Limb (tissue), 2 donors: ENCODE measurements around the gene RBMS3.
"Not testable (repeated sequence)": the region's sequence is repeated elsewhere in the genome, so short reads cannot be mapped to it uniquely, and the experiment has no call there.

Source experiments
- DNase-seq, 2 donors: peaks; one replicate each; pipeline ENCODE4 v3.0.0-alpha.2; 2016; ENCODE audit errors: extremely low spot score in 2 of 2

Gene RBMS3

DNA sequence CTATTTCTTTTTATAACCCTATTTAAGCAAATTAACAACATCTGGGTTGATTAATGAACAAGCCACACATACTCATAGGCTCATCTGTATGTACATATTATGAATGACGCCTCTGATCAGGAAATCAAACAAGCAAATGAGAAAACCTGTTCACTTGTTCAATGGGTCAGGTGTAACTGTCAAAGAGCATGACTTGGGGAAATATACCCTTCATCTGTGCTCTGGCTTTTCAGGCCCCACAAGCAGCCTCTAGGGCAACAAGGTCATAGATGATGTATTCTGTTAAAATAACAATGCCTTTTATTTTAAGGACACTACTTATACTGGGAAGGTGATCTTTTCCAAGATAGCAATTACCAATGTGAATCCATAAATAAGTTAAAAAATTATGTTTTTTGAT, 102.0 kb downstream of the RBMS3 start:
- no peak for DNase-seq

DNA sequence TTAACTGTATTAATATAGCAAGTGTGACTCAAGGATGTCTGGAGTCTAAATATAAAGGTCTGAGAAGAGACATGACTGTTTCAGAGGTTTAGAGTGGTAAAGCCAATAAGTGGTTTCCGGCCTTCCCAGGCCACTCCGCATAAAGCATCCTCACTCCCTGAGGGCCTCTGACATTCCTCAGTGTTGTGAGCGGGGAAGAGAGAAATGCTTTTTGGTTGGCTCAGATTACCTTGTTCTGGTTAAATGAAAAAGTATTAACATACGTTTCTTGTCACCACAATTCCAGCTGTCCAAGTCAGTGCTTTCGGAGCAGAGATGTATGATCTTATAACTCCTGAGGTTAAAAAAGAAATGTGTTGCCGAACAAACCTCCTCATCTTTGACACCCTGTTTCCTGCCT, 103.8 kb downstream of the RBMS3 start:
- DNase-seq = peak; percentile 40 to 75

DNA sequence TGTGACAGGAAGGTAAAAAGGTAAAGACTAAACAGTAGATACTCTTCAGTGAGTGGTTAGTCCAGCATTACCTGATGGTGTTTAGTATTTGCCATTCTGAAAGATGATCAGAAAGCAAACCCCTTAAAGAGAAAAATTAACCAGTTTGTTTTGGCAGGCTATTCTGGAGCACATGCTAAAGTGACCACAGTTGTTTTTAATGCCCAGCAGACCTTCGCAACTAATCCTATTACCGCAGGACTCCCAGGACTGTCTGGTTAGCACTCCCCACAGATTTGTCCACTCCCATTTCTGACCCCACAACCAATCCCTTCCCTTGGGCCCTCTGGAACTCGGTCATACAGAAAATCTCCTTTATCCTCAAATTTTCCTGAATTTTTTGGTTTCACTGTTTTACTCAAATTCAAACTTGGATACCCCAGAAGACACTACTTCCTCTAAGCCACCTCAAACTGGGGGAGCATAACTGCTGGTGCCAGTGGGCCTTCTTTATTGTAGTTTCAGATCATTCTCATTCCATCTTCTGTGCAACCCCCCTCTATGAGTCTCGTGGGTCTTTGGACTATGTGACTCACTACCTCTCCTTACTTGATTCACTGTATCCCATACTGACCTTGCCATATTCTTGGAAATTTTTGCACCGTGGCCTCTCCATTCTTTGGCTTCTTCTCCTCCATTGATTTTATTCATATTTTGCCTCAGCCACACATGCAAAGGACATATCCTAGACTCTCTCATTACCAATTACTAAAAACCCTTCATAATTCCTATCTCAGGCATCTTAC, 104.4 kb downstream of the RBMS3 start:
- DNase-seq = no peak

DNA sequence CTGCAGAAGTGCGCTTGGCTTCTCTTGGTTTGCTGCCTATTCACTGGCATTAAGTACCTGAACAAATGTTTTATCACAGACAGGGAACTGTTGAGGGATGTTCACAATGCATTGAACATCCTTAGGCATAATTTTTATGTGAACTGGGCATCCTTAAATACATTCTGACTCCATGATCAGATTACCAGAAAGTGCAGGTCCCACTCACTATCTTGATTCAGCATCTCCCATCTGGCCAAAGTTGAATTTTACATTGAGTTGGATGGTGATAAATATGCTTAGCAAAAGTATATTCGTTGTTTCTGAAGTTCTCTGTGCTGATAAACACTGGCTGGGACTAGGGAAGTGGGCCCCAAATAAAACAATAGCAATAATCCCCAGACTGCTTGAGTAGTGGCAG, 108.5 kb downstream of the RBMS3 start:
- DNase-seq = no peak

DNA sequence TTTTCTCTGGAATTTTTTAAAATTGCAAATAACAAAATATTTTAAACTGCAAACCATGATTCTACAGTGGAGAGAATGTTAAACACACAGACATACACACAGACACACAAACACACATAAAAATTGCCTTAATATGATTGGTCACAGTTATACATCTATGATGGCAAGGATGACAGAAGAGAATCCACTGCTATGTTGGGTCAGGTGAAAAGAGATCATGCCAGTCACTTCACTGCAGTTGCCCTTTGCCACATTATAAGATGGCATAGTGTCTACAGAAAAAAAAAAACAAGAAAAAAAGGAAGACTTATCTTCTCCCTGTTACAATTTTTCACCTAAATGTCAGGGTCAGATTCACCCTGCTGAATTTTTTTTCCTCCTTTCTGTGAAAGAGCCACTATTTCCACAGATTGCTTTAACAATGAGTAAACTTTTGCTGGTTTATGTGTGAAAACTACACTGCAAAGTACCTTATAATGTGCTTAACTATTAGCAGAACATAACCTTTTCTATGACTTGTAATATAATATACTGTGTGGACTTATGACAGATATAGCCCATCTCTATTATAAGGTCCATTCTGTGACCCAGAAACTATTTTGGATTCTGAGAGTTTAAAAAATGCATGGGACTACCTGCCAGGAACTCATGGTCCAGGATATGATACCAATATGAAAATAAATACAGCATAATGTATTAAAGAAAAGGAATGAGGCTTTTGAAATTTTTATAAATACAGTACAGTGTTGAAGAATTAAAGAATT, 111.9 kb downstream of the RBMS3 start:
- DNase-seq = no peak

DNA sequence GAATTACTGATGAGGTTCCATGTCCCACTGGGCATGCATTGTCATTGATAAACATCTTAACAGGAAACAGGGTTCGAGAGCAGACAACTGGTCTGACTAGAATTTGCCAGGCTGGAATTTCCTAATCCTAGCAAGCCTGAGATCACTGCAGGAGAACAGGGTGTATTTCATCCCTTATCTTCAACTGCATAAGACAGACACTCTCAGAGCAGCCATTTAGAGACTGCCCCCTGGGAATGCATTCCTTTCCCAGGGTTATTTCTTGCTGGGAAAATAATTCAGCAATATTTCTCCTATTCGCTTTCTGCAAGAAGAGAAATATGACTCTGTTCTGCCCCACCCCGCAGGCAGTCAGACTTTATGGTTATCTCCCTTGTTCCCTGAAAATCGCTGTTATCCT, 113.1 kb downstream of the RBMS3 start:
- not testable (repeated sequence) for DNase-seq

DNA sequence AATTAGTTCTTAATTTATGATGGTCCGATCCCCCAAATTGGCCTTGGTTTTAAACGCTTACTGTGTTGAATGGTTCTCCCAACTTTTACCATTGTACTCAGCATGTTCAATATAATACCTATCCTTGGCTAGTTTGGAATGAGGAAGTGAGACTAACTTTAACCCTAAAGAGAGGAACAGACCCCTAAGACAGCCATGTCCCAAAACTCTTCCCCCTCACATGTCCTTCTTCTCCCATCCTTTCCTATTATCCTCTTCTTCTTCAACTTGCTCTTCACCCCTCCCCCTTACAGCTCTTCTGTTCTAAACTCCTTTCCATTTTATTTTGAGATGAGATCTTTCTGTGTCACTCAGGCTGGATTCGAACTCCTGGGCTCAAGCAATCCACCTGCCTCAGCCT, 116.5 kb downstream of the RBMS3 start:
- DNase-seq = no peak

DNA sequence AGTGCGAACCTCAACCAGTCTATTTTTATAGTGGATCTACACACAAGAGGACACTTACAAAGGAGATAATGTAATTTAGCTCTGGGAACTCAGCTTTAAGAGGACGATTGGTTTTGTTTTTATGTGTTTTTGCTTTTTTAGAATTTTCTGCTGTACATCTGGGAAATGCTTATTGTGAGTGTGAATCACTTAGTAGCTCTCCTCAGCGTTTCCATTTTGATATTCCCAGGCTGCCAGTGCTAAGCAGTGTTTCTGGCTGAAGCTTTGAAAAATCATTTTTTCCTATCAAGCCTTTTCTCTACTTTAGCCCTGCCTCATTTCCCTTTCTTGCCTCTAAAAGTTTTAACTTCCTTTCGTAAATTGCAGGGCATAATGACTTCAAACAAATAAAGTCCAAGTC, 117.9 kb downstream of the RBMS3 start:
- DNase-seq = no peak

DNA sequence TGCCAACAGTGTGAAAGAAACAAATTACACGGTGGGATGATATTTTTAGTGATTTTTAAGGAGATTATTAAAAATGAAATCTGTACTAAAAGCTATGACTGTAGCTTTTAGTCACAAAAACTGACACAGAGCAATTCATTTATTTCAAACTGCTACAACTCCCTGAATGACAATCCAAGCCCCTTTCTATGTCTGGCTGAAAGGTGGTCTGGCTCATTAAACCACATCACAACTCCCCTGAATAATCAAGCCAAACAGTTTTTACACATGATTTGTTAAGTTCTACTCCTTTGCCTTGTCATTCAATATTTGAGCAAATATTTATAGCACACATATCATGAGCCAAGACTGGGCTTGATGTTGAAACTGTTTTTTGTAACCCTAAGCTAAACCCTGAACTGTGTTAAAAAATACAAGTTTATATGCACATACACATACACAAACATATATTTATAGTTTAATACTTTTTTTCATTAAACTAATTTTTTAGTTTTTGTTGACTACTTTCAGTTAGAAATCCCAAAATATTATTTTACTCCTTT, 125.5 kb downstream of the RBMS3 start:
- no peak for DNase-seq

DNA sequence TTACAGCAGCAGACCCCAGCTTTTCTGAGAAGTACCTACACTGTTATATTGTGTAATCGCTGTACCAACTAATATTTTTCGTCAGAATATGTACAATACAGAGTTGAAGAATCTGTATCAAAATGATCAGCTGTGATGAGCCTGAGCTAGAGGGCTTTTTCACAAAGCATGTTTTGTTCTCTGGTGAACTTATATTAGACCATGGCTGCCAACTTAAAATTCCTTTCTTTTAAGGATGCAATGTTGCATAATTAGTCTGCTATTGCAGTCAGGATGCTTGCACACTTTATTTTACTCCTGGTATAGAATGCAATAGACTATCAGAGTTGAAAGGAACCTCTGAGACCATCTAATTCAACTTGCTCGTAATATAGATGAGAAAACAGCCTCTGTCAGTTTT, 127.8 kb downstream of the RBMS3 start:
- DNase-seq = no peak

DNA sequence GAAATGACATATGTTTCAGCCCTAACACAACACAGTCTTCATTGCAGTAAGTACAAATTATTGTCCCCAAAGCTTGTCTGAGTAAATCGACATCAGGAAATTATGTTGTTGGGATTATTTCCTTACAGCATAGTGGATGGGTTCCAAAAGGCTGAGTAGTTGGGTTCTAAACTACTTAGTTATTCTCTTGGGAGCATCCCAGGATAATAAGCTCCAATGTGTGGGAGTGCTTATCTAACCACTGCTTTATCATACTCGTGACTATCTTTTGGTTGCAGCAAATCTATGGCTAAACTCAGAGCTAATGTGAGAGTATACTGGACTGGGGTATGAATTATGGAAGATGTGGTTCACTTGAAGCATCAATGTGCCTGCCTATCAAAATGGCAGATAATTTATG, 128.5 kb downstream of the RBMS3 start:
- no peak for DNase-seq

DNA sequence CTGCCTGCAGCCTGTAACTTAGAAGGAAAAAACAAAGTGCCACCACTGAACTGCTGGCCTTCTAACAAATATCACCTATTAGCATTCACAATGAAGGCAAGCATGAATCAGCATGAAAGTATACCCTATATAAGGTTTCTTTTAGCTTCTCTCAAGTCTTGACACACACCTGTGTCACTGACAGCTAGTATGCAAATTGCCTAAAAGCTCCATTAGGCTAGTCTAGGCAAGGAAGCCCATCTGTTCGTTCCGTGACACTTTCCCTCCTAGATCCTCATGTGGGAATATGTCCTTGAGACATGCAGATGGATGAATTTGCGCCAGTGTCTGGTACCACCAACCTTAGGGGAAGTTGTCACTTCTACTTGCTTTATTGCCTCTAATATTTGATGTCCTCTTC, 129.3 kb downstream of the RBMS3 start:
- no peak for DNase-seq

DNA sequence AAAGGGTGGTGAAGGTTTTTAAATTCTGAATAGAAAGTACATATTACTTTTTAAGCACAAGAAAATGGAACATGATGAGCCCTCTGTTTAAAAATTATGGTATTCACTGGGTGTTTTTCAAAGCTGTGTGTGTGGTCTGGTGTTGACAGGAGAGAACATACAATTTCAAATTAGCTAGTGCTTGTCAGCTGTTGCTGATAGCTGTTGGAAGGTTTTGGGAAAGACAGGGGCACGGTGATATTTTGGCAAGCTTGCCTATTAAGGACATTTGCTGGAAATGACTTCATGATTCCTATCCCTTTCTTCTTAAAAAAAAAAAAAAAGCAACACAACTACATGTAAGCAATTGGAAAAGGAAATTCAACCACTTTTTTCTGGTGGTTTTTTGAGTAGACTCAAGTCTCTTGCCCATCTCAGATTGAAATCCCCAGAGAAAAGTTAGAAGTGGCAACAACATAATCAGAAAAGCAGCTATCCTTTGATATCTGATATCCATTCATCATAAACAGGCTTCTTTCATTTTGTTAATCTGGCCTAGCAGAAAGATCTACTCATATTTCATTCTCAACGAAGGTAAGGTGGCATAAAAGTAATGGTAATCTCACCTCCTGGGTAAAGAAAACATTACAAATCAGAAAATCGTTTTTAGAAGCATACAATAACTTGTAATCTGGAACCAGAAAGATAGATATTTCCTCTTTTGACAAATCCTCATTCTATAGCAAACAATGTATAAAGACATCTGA, 130.0 kb downstream of the RBMS3 start:
- DNase-seq = no peak

DNA sequence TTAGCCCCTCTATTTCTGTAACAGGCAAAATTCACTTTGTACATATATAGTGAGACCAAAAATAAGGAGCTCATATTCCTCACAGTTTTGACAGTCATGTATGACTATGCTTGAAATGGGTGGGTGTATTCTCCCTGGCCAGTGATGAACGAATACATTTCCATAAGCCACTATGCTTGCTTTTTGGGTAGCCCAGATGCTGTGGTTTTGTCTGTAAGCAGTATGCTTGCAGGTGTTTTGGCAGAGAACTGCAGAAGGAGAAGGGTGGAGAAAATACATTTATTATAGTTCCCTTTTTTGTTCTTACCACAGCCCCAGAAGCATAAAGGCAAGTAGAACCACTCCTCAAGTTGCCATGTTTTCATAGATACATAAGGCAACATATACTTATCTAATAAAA, 131.2 kb downstream of the RBMS3 start:
- DNase-seq = no peak

DNA sequence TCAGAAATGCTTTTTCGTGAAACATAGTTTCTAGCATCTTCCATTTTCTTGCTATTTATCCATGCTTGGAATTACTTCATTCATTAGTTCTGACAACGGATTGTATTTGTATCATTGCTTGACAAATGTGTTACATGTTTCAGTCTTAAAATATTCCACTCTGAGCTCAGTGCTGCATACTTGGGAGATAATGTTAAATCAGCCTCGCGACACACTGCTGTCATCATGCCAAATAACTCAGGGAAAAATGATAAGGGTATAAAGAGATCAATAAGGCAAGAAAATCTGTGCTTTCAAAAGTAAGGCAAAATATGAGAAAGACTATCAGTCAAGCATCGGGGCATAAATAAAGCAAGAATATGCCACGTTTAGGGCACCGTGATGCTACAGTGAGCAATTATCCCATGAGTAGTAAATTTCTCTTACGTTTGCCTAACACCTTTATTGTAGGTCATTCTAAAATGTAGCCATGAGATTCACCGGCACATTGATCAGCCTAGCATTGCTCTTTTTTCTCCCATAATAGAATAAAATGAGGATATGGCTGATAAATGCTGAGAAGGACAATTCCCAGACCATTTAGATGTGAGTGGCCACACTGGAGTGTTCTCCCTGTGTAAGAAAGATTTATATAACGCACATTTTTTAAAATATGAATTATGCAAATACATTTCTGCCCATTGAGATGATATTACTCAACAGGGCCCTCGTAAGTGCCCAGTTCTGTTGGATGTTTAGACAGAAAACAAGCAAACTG, 133.8 kb downstream of the RBMS3 start:
- no peak for DNase-seq

DNA sequence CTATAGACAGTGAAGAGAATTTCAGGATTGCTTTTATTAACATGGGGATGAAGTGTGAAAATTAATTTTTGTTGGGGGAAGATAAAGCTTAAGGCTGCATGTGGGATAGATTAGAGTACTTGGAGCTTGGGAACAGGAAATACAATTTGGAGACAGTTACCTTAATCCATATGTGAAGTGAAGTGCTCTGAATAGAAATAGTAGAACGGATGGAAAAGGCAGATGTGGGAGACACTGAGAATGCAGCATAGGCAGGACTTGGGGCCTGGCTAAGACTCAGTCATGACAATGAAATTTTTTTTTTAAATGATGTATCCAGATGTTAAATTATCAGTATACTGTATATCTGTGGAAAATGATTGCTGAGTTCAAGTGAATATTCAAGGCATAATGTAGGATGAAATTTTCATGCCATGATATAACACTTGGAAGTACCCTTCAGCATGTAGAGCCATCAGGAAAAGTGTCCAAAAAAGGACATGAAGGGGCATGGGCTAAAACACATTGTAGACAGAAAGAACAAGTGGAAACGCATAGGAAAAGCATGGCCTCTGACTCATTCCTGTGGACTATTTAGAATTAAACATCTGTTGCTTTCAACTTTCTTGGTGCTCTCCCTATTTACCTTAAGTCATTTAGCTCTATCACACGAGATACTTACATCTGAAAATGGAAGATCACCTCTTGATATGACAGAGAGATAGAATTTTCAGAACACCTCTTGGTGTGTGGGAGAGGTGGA, 134.8 kb downstream of the RBMS3 start:
- DNase-seq = peak in 1 of 2 donors; percentile 72

DNA sequence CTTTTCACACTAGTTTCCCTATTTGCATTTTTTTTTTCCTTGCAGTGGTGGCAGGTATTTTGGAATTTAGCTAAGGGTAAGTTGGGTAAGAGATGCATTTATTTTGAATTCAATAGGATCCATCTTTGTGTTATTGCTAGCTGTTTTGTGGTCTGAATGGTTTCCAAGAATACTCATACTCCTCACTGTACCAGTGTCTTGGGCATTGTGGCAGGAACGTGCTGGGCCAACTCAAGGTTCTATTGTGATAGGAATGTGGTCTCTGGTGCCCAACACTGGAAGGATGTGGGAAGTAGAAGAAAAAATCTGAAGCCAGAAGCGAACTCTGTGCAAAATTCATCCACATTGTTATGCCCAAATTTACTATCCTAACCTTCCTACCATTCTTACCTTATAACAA, 135.6 kb downstream of the RBMS3 start:
- no peak for DNase-seq

DNA sequence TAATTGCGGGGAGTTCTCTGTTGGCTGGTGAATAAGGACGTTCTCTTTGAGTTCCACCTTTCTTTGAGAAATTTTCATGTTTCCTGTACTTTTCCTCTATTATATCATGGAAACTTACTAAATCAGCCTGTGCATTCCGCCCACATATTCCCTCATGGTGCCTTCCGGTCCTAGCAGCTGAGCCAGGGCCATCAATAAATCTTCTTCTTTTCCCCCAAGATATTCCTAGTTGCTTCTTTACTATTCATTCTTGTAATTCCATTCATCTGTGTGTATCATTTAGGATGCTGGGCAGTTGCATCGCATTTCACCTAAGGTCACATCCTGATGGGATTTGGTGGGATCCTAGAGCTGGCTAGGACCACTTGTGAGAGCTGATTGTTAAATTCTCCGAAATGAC, 139.2 kb downstream of the RBMS3 start:
- no peak for DNase-seq

DNA sequence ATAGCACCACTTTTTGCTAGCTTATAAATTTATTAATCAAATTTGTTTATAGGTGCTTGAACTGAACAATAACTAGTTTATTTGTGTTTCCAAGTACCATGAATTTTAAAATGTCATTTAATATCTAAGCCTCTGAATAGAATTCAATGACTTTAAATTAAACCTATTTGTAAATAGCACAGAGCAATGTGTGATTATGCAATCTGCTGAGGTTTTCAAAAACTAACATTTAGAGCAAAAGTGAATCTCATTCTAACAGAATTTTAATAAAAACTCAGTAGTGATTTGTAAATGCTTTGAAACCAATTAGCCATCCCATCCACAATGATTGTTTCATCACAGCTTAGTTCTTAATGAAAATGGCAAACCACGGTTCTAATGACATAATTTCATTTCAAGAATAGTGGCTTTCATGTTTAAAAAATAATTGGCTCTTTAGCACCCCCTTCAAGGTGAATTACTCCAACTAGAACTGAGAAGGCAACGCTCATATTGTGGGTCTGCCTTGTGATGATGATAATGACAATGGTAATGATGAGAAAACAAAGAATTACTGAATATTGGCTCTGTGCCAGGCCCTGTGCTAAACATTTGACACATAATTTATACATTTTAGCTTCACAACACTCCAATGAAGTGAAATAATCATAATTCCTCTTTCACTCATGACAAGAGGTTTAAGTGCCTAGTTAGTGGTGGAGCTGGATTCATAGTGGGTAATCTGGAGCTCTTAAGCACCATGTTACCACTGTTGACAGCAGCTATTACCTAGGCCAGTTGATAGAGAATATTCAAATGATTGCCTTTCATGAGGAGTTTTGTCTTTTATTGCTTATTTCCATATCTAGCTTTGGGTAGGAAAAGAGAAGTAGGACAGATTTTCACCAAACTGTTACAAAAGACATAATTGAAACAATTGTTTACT, 145.7 kb downstream of the RBMS3 start:
- no peak for DNase-seq
